22Rv1 (cell line): ENCODE results near the gene EIF4G2.

Experiments
- H3K27ac ChIP-seq: fragments of 450-650 bp; 2 replicates; pipeline ENCODE4 v1.5.1; 2017
- CTCF ChIP-seq: fragments of 450-650 bp; IDR thresholded peaks from 2 replicates; pipeline ENCODE4 v1.5.1; 2017; ENCODE audit warnings: mild to moderate bottlenecking
- ZFX ChIP-seq: fragments of 450-650 bp; IDR thresholded peaks from 2 replicates; pipeline ENCODE4 v1.6.1; 2017; ENCODE audit warnings: antibody characterized with exemption, borderline replicate concordance

The EIF4G2 gene

GRCh38 chr11:10771457-10771856, 37.3 kb downstream of the EIF4G2 start:
- H3K27ac ChIP-seq: no peak overlapping the region
- no peak for TF ChIP-seq ZFX
- TF ChIP-seq CTCF: no peak

- no peak overlapping the region for H3K27ac ChIP-seq
- TF ChIP-seq ZFX: no peak
- TF ChIP-seq CTCF: peak; percentile 91
Observed at GRCh38 chr11:10770626-10771254, 38.0 kb downstream of the EIF4G2 start.

GRCh38 chr11:10764412-10764811, 44.3 kb downstream of the EIF4G2 start:
- H3K27ac ChIP-seq: no peak overlapping the region
- no peak for TF ChIP-seq ZFX

GRCh38 chr11:10763766-10764165, 45.0 kb downstream of the EIF4G2 start:
- TF ChIP-seq CTCF (no peak), ZFX (no peak)
- H3K27ac ChIP-seq: no peak overlapping the region

GRCh38 chr11:10762913-10763421, 45.8 kb downstream of the EIF4G2 start:
- no peak overlapping the region for H3K27ac ChIP-seq
- no peak for TF ChIP-seq ZFX
- TF ChIP-seq CTCF: no peak

GRCh38 chr11:10762185-10762584, 46.5 kb downstream of the EIF4G2 start:
- no peak overlapping the region for H3K27ac ChIP-seq
- TF ChIP-seq ZFX: no peak
- no peak for TF ChIP-seq CTCF

GRCh38 chr11:10761085-10761698, 47.5 kb downstream of the EIF4G2 start:
- H3K27ac ChIP-seq: no peak overlapping the region
- TF ChIP-seq ZFX (no peak), CTCF (no peak)

GRCh38 chr11:10758957-10759356, 49.8 kb downstream of the EIF4G2 start:
- no peak overlapping the region for H3K27ac ChIP-seq
- TF ChIP-seq CTCF: peak; percentile 58
- no peak for TF ChIP-seq ZFX
